Suprapubic skin (tissue), 4 donors: ENCODE results near the gene HCRT. TPM values are rescaled to one million over a fixed set of nuclear protein-coding genes. Genes with fewer than 3 reads are reported as not detected.
"Not testable (repeated sequence)": the region's sequence is repeated elsewhere in the genome, so short reads cannot be mapped to it uniquely, and the experiment has no call there.

Source experiments
- DNase-seq, 2 donors: peaks; one replicate each; pipeline ENCODE4 v3.0.0-alpha.2; 2019; ENCODE audit warnings: low spot score in 2 of 2
- H3K27ac ChIP-seq: fragments of 200-600 bp; sonication (generic); one replicate; pipeline ENCODE4 v1.5.1; 2019
- H3K27me3 ChIP-seq: fragments of 200-600 bp; sonication (generic); one replicate; pipeline ENCODE4 v1.5.1; 2019
- H3K36me3 ChIP-seq: fragments of 200-600 bp; sonication (generic); one replicate; pipeline ENCODE4 v1.5.1; 2019
- H3K4me1 ChIP-seq: fragments of 200-600 bp; sonication (generic); one replicate; pipeline ENCODE4 v1.5.1; 2019
- H3K4me3 ChIP-seq: fragments of 200-600 bp; sonication (generic); one replicate; pipeline ENCODE4 v1.5.1; 2019; ENCODE audit warnings: mild to moderate bottlenecking
- H3K9me3 ChIP-seq: fragments of 200-600 bp; sonication (generic); one replicate; pipeline ENCODE4 v1.5.1; 2019
- EP300 ChIP-seq: sonication (generic); formaldehyde crosslinking; IDR thresholded peaks from one replicate; pipeline ENCODE4 v1.6.1; 2017; ENCODE audit warnings: antibody characterized with exemption
- POLR2A ChIP-seq, 2 donors: fragments of 450-650 bp; IDR thresholded peaks; one replicate each; pipeline ENCODE4 v1.6.1; 2017; ENCODE audit warnings: antibody characterized with exemption in 2 of 2, mild to moderate bottlenecking in 2 of 2, moderate library complexity in 2 of 2
- POLR2AphosphoS5 ChIP-seq, 3 donors: sonication (generic); formaldehyde crosslinking; IDR thresholded peaks; one replicate each; pipeline ENCODE4 v1.6.1; 2017; ENCODE audit warnings: antibody characterized with exemption in 3 of 3
- WGBS: methylation state at CpG from one replicate; pipeline ENCODE4 v1.1.5; 2018; 5-methylcytosine and 5-hydroxymethylcytosine counted together
- total RNA-seq, 4 donors: library from RNA; depleted of rRNA; stranded (reverse); fragments of >200 nt; gene quantifications; one replicate each; pipeline ENCODE4 v1.1.0, GENCODE V29; 2016
- TF ChIP-seq, protein P1 (sequence below), 2 donors: fragments of 200-600 bp in 1 of 2; fragments of 450-650 bp in 1 of 2; sonication (generic) in 1 of 2; IDR thresholded peaks; one replicate each; pipeline ENCODE4 v1.5.1; 2016 to 2019; ENCODE audit warnings: antibody characterized with exemption in 2 of 2, mild to moderate bottlenecking in 1 of 2, moderate library complexity in 1 of 2

The HCRT gene
- total RNA-seq, 4 donors from 2014 or later, result not detected

DNA sequence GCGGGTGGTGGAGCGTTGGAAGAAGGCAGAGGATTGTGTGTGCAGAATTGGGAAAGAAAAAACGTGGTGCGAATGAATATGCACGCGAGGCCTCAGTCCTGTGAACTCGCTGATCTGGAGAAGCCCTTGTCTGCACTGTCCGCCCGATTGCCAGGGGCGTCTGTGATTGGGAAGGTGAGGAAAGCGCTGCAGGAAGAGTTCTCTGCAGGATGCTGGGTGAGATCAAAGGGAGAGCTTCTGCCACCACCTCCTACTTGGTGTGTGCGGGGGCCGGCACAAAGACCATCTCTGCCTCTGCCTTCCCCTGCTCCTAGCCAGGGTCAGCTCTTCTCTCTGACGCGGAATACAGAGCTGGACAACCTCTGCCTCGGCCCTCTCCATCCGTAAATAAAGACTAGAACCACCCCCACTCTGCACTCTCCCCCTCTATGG is 29.6 kb downstream of the HCRT start:
- no peak overlapping the region for H3K27ac ChIP-seq
- WGBS, result 34% methylated on average over 15 of the region's 17 CpGs
- no peaks in the 10 kb centered on the region for H3K9me3 ChIP-seq
- no peak for DNase-seq
- H3K36me3 ChIP-seq, result peaks cover 8% of the 10 kb centered on the region
- peaks cover 34% of the 10 kb centered on the region for H3K4me1 ChIP-seq
- H3K27me3 ChIP-seq, result no peaks in the 10 kb centered on the region
- TF ChIP-seq, protein P1, sequence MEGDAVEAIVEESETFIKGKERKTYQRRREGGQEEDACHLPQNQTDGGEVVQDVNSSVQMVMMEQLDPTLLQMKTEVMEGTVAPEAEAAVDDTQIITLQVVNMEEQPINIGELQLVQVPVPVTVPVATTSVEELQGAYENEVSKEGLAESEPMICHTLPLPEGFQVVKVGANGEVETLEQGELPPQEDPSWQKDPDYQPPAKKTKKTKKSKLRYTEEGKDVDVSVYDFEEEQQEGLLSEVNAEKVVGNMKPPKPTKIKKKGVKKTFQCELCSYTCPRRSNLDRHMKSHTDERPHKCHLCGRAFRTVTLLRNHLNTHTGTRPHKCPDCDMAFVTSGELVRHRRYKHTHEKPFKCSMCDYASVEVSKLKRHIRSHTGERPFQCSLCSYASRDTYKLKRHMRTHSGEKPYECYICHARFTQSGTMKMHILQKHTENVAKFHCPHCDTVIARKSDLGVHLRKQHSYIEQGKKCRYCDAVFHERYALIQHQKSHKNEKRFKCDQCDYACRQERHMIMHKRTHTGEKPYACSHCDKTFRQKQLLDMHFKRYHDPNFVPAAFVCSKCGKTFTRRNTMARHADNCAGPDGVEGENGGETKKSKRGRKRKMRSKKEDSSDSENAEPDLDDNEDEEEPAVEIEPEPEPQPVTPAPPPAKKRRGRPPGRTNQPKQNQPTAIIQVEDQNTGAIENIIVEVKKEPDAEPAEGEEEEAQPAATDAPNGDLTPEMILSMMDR (IDR thresholded peaks at IDR 0.05), result no peak
- no peak for TF ChIP-seq POLR2AphosphoS5 (IDR thresholded peaks at IDR 0.05)
- no peak for TF ChIP-seq POLR2A (IDR thresholded peaks at IDR 0.05)
- no peak for TF ChIP-seq EP300
- H3K4me3 ChIP-seq, result peak overlapping the region; percentile 61

DNA sequence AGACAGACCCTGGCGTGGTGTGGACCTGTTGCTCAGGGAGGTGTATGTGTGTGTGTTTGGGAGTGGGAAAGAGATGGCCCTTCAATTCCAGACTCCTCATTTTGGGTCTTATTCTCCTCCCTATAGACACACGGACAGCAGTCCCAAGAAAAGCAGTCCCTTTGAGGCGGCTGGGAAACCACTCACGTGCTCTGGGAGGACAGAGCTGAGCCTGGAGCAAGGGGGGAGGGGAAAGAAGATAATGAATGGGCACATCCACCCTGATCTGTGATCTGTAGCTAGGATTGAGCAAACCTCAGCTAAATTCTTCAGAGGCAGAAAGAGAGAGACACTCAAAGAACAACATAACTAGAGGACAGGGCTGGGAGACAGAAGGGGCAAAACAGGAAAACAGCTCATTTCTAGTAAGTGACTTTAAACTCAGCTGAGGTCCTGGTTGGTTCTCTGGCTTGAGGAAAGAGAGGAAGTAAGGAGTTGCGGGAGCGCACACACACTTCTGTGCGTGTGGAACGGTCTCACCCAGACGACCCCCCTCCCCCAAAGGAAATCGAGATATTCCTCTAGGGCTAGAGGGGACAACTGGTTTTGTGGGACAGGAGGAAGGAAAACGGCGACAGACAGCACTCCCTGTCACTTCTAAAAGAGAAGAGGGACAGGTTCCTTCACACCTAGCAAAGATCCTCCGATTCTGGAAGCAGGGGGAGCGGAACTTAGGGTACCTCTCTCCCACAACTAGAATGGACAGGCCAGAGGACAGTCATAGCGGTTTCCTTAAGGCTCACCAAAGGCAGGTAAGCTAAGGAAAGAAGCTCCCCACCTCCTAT is 31.1 kb downstream of the HCRT start:
- Histone ChIP-seq H3K27me3 (no peaks in the 10 kb centered on the region), H3K4me1 (peaks cover 34% of the 10 kb centered on the region), H3K27ac (peak overlapping the region; percentile 73), H3K36me3 (peaks cover 8% of the 10 kb centered on the region), H3K9me3 (no peaks in the 10 kb centered on the region), H3K4me3 (peak overlapping the region; percentile 61)
- no peak for TF ChIP-seq EP300
- TF ChIP-seq, protein P1 (IDR thresholded peaks at IDR 0.05), result no peak
- no peak for TF ChIP-seq POLR2A (IDR thresholded peaks at IDR 0.05)
- TF ChIP-seq POLR2AphosphoS5 (IDR thresholded peaks at IDR 0.05), result no peak
- DNase-seq, result no peak
- 3% methylated on average over 15 of the region's 15 CpGs for WGBS

DNA sequence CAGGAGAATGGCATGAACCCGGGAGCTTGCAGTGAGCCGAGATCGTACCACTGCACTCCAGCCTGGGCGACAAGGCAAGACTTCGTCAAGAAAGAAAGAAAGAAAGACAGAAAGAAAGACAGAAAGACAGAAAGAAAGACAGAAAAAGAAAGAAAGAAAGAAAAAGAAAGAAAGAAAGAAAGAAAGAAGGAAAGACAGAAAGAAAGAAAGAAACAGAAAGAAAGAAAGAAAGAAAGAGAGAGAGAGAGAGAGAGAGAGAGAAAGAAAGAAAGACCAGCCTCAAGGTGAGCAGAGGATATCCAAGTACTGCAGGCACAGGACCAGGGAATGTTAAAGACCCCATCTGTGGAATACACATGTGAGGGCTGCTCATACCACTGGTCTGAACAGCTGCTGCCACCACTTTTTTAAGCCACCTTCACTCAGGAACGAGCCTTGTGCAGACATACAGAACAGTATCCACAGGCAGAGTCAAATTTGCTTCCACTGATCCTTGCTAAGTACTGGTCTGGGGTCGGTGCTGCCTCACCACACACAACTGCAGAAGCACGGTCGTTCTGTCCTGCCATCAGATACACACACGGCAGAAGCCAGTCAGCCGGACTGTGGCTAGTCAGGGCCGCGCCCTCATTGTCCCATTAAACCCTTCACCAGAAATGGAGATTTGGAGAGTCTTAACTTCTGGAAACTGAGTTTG is 38.2 kb downstream of the HCRT start:
- Histone ChIP-seq H3K36me3 (peaks cover 35% of the 10 kb centered on the region), H3K4me1 (peaks cover 19% of the 10 kb centered on the region), H3K4me3 (no peak overlapping the region), H3K27me3 (no peaks in the 10 kb centered on the region), H3K27ac (no peak overlapping the region), H3K9me3 (no peaks in the 10 kb centered on the region)
- no peak for TF ChIP-seq POLR2AphosphoS5 (IDR thresholded peaks at IDR 0.05)
- TF ChIP-seq POLR2A (IDR thresholded peaks at IDR 0.05), result no peak
- TF ChIP-seq EP300, result no peak
- TF ChIP-seq, protein P1 (IDR thresholded peaks at IDR 0.05), result no peak
- 90% methylated on average over 13 of the region's 13 CpGs for WGBS
- no peak for DNase-seq

DNA sequence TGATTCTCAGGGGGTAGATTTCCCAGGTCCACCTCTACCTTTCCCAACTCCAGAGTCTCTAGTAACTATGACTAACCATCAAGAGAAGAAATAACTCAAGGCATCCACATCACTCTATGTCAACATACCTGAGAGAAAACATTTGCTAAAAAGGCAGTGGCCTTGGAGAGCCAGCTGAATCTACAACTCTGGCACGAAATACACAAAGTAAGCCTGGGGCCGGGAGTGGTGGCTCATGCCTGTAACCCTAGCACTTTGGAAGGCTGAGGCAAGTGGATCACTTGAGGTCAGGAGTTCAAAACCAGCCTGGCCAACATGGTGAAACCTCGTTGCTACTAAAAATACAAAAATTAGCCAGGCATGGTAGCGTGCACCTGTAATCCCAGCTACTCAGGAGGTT is 42.1 kb downstream of the HCRT start:
- not testable (repeated sequence) for DNase-seq

DNA sequence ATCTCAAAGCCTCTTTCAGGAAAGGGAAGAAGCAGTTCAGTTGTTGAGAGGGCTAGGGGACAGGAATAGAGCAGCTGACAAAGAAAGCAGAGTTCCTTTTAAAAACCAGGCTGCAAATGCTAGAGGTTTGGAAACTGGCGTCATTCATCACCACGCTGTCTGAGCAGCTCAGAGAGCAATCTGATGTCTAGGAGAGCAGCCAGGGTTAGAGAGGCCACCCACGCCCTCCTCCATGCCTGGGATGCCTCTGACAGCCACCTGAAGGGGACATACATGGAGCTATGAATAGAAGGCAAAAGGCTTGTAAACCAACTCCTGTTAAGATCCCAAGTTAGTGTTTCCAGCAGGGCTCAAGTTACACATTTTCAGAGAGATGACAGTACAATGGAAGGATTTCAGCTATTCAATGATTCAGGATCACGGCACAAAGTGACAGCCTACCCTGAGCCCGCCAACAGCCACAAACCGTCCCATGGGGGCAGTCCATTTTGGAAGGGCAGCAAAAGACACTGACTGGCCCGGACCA is 42.8 kb downstream of the HCRT start:
- Histone ChIP-seq H3K4me1 (peaks cover 32% of the 10 kb centered on the region), H3K27me3 (no peaks in the 10 kb centered on the region), H3K4me3 (no peak overlapping the region), H3K36me3 (peaks cover 28% of the 10 kb centered on the region), H3K27ac (no peak overlapping the region), H3K9me3 (no peaks in the 10 kb centered on the region)
- TF ChIP-seq, protein P1 (IDR thresholded peaks at IDR 0.05), result no peak
- TF ChIP-seq POLR2A (IDR thresholded peaks at IDR 0.05) (no peak), EP300 (no peak), POLR2AphosphoS5 (IDR thresholded peaks at IDR 0.05) (no peak)
- DNase-seq, result no peak
- WGBS, result 79% methylated on average over 7 of the region's 7 CpGs

More for the DNA sequence above, 42.1 kb downstream of the HCRT start:
- Histone ChIP-seq H3K4me1 (peaks cover 29% of the 10 kb centered on the region), H3K36me3 (peaks cover 30% of the 10 kb centered on the region)
- WGBS, result 82% methylated on average over 4 of the region's 4 CpGs
- H3K27ac ChIP-seq, H3K9me3 ChIP-seq, H3K4me3 ChIP-seq, H3K27me3 ChIP-seq: not testable (repeated sequence)
